Activated CD8-positive, alpha-beta memory T cell treated with anti-CD3 and anti-CD28 coated beads, Interleukin-2, amount 50 U/mL, for 1 hour (primary cell): ENCODE data around the gene GALNT18.

ENCODE experiments used
- DNase-seq: peaks from one replicate; pipeline ENCODE4 v3.0.0-alpha.2; 2020; ENCODE audit errors: extremely low read depth

GALNT18 gene

GRCh38 chr11:11567936-11568650 is 53.7 kb downstream of the GALNT18 start:
- no peak for DNase-seq

- no peak for DNase-seq
These were observed 56.2 kb downstream of the GALNT18 start for GRCh38 chr11:11565636-11566035.

- DNase-seq, result no peak
These were observed 58.4 kb downstream of the GALNT18 start for GRCh38 chr11:11563200-11563975.

- DNase-seq, result no peak
These were observed 59.8 kb downstream of the GALNT18 start for GRCh38 chr11:11561991-11562390.

GRCh38 chr11:11558826-11559225 is 63.0 kb downstream of the GALNT18 start:
- DNase-seq, result no peak

GRCh38 chr11:11558396-11558795 is 63.4 kb downstream of the GALNT18 start:
- DNase-seq, result no peak

- no peak for DNase-seq
These were observed 66.6 kb downstream of the GALNT18 start for GRCh38 chr11:11555208-11555607.

- no peak for DNase-seq
These were observed 68.2 kb downstream of the GALNT18 start for GRCh38 chr11:11553573-11553972.

GRCh38 chr11:11552529-11553087 is 69.2 kb downstream of the GALNT18 start:
- DNase-seq, result no peak

GRCh38 chr11:11550534-11550933 is 71.3 kb downstream of the GALNT18 start:
- no peak for DNase-seq

- no peak for DNase-seq
These were observed 76.2 kb downstream of the GALNT18 start for GRCh38 chr11:11545285-11546275.

- DNase-seq, result no peak
These were observed 78.1 kb downstream of the GALNT18 start for GRCh38 chr11:11543656-11544055.

GRCh38 chr11:11540157-11540556 is 81.6 kb downstream of the GALNT18 start:
- DNase-seq, result no peak

- no peak for DNase-seq
These were observed 83.4 kb downstream of the GALNT18 start for GRCh38 chr11:11538277-11538960.

- DNase-seq, result no peak
These were observed 83.9 kb downstream of the GALNT18 start for GRCh38 chr11:11537871-11538270.

GRCh38 chr11:11537372-11537771 is 84.4 kb downstream of the GALNT18 start:
- no peak for DNase-seq

- DNase-seq, result no peak
These were observed 85.2 kb downstream of the GALNT18 start for GRCh38 chr11:11536650-11537049.

- DNase-seq, result no peak
These were observed 86.2 kb downstream of the GALNT18 start for GRCh38 chr11:11535611-11536010.

GRCh38 chr11:11534981-11535380 is 86.8 kb downstream of the GALNT18 start:
- DNase-seq, result no peak

- DNase-seq, result no peak
These were observed 88.1 kb downstream of the GALNT18 start for GRCh38 chr11:11533751-11534150.

GRCh38 chr11:11533057-11533456 is 88.7 kb downstream of the GALNT18 start:
- DNase-seq, result no peak
